Lung microvascular endothelial cell (primary cell): Measurements from ENCODE around the gene DNAJC22. TPM values are rescaled to one million over a fixed set of nuclear protein-coding genes. Genes with fewer than 3 reads are reported as not detected.
A peak's percentile ranks its signal among the peaks of the same experiment; 100 is the strongest.
"Not testable (repeated sequence)": the region's sequence is repeated elsewhere in the genome, so short reads cannot be mapped to it uniquely, and the experiment has no call there.

Experiments
- DNase-seq, 2 donors: peaks; one replicate each; pipeline versions ENCODE4 v3.0.0 to v3.0.0-alpha.2; 2010; ENCODE audit warnings: low read depth in 2 of 2
- total RNA-seq: library from RNA; depleted of rRNA; stranded (reverse); fragments of >200 nt; gene quantifications from 2 replicates; pipeline ENCODE4 v1.2.1, GENCODE V29; 2014

The DNAJC22 gene
- total RNA-seq = 0.40 and 0.87 TPM in 2 replicates

GRCh38 chr12:49346659-49347310 is at the start of gene DNAJC22:
TSS of gene DNAJC22 (plus strand) at chr12:49346888. CDS start at chr12:49348873, 1,985 bp downstream.
- no peak for DNase-seq

GRCh38 chr12:49297695-49298060 is 49.0 kb upstream of the DNAJC22 start:
- DNase-seq = no peak

- DNase-seq = no peak
Observed at GRCh38 chr12:49298160-49298559, 48.5 kb upstream of the DNAJC22 start.

GRCh38 chr12:49301760-49302159 is 44.9 kb upstream of the DNAJC22 start:
- no peak for DNase-seq

- no peak for DNase-seq
Observed at GRCh38 chr12:49304161-49304560, 42.5 kb upstream of the DNAJC22 start.

- DNase-seq = no peak
Observed at GRCh38 chr12:49305762-49306510, 40.8 kb upstream of the DNAJC22 start.

- no peak for DNase-seq
Observed at GRCh38 chr12:49309386-49309785, 37.3 kb upstream of the DNAJC22 start.

- not testable (repeated sequence) for DNase-seq
Observed at GRCh38 chr12:49310451-49311000, 36.2 kb upstream of the DNAJC22 start.

GRCh38 chr12:49314811-49315210 is 31.9 kb upstream of the DNAJC22 start:
- no peak for DNase-seq

GRCh38 chr12:49317118-49317517 is 29.6 kb upstream of the DNAJC22 start:
- not testable (repeated sequence) for DNase-seq

GRCh38 chr12:49320411-49321103 is 26.1 kb upstream of the DNAJC22 start:
- DNase-seq = not testable (repeated sequence)

- DNase-seq = no peak
Observed at GRCh38 chr12:49322367-49322707, 24.4 kb upstream of the DNAJC22 start.

GRCh38 chr12:49322708-49323523 is 23.8 kb upstream of the DNAJC22 start, which contains the start of gene TROAP:
TSS of gene TROAP (plus strand) at chr12:49323255. CDS start at chr12:49323609, 354 bp downstream.
- peak; percentile 99 for DNase-seq

GRCh38 chr12:49323524-49324097 is 23.1 kb upstream of the DNAJC22 start:
- no peak for DNase-seq

- DNase-seq = no peak
Observed at GRCh38 chr12:49325606-49326005, 21.1 kb upstream of the DNAJC22 start.

GRCh38 chr12:49327368-49327767 is 19.3 kb upstream of the DNAJC22 start:
- no peak for DNase-seq

GRCh38 chr12:49327887-49328286 is 18.8 kb upstream of the DNAJC22 start:
- DNase-seq = no peak

GRCh38 chr12:49328816-49329215 is 17.9 kb upstream of the DNAJC22 start:
- DNase-seq = no peak

- no peak for DNase-seq
Observed at GRCh38 chr12:49330032-49330619, 16.6 kb upstream of the DNAJC22 start.

- DNase-seq = no peak
Observed at GRCh38 chr12:49330631-49331379, 15.9 kb upstream of the DNAJC22 start.
